Forelimb muscle (tissue), 1 donor: Measurements from ENCODE around the gene DEK. TPM values are rescaled to one million over a fixed set of nuclear protein-coding genes. Genes with fewer than 3 reads are reported as not detected.

Experiments
- DNase-seq: peaks from one replicate; pipeline ENCODE4 v3.0.0-alpha.2; 2013; ENCODE audit warnings: low read depth
- polyA plus RNA-seq: library from polyadenylated mRNA; unstranded; fragments of 120-200 nt; gene quantifications from one replicate; pipeline ENCODE4 v1.2.1, GENCODE V29; 2013; ENCODE audit not compliant: insufficient read length

The DEK gene
- polyA plus RNA-seq, 1 donor = 105 TPM

DNA sequence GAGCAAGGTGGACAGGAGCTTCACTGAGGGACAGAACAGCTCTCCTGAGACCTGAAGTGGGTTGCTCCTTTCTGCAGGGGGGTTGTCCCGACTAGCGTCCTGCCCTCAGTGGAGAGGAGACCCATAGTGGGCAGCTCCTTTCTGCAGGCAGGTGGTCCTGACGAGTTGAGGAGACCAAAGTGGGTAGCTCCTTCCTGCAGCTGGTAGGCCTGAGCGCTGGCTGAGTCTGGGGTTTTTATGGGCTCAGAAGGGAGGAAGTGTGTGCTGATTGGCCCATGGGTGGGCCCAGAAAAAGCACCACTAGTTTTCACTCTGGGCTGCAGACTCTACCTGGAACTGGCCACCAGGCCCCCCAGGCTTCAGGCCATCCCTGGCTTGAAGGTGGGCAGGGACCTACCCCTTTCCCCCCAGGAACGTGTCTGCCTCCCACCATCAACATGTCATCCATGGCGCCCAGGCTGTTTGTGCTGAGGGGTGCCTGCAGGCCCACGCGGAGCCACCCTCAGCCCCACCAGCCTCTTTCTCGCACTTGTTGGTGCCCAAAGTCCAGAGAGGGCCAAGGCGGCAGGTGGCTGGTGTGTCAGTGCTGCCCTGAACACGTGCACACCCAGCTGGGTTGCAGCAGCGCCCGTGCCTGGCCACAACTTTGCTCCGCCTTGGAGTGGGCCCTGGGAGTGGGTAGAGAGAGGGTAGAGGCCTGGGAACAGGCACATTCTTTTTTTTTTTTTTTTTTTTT lies 1.6 kb upstream of the DEK start:
- DNase-seq = no peak

DNA sequence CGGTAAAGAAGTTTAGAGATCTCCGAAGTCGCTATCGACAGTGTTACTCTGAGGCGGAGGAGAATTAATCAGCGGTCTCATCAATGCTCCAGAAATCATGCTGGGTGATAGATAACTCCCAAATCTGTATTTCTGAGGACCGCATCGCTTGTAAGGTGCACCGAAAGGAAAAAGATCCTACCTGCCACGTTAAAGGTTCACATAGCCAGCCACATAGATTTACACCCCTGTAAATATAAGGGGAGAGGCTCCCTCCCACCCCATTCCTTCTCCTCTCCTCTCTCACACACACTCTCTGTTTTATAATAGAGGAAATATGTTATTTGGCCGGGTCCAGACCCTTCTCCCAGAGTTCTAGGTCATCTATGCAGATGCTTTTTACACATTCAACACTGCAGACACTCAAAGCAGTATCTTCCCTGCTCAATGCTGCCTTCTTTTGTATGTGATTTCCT lies 620 bp upstream of the DEK start:
- no peak for DNase-seq

DNA sequence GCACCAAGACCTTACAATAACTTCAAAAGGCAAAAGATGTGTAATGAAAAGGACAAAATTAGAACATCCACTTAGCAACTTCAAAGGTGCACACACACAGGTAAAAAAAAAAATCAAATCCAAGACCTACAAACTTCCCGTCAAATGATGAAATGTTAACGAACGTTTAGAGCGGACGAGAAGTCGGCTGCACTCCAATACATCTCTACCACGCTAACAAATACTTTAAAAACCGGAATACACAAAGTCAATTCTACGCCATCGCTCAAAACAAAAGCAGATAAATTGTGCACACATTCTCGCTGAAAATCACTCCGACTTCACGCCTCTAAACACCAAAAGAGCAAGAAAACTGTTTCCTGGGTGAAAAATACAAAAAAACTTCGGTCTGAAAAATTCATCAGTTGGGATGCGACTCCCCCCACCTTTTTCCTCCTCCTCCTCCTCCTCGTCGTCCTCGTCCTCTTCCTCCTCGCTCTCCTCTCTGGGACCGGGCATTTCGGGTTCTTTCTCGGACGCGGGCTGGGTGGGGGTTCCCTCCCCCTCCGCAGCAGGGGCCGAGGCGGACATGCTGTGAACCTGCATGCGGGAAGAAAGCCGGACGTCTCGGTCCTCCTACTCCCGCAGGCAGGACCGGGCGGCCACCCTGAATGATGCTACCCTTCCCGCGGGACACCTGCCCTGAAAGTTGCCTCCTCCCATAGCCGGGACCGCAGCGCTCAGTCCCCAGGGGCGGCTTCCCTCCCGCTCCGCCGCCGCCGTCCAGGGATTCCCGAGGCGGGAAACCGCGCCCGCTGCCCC lies 712 bp downstream of the DEK start:
- DNase-seq = no peak

DNA sequence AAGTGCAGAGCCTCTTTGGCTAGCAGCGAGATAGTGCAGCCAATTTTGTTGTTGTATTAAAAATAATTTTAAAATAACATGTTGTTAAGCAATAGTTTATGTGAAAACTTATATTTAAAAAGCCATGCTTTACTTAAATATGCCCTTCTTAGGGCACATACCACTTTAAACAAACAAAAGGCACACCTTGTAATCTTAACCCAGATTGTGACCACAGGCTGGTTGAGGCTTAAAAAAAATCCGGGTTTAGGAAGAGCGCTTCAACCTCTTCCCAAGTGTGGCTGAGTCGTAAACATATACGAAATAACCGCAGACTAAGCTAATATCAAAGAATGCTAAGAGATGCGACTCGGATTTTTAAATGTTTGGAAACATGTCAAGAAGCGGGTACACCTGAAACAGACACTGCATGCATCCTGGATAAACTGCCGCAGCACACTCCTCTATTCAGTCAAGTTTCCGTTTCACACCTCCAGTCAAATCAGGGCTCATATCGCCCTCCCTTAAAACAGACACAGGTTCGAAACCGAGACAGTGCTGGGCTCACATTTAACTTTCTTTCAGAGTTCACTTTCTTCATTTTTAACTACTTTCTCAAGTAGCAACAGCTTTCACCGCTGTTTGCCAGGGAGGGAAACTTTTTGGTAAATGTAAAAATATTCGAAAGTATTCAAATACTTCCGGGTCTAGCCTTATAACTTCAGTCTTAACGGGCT lies 1.5 kb downstream of the DEK start:
- no peak for DNase-seq

DNA sequence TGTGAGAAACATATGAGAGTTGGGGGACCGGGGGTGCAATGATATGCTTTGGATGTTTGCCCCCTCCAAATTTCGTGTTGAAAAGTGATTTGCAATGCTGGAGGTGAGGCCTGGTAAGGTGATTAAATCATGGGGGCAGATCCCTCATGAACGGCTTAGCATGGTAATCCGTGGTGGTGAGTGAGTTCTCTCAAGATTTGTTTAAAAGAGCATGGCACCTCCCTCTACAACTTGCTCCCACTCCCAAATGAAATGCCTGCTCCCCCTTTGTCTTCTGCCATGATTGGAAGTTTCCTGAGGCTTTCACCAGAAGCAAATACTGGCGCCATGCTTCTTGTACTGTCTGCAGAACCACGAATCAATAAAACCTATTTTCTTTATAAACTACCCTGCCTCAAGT lies 2.5 kb downstream of the DEK start:
- no peak for DNase-seq

DNA sequence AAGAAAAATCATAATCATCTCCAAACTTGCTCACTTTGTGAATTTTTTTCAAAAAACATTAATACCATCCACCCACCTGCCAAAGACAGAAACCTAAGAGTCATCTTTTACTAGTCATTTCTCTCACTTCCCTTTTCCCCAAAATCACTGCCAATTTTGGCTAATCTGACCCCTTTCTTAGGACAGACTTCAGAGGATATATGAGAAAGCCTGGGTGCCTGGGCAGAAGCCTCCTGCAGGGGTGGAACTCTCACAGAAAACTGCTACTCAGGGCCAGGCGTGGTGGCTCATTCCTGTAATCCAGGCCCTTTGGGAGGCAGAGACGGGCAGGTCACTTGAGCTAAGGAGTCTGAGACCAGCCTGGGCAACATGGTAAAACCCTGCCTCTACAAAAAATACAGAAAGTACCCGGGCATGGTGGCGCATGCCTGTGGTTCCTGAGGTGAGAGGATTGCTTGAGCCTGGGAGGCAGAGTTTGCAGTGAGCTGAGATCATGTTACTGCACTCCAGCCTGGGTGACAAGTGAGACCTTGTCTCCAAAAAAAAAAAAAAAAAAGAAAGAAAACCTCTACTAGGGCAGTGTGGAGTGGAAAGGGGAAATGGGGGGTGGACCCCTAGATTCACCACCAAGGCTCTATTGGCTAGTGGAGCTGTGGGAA lies 3.8 kb downstream of the DEK start:
- no peak for DNase-seq

DNA sequence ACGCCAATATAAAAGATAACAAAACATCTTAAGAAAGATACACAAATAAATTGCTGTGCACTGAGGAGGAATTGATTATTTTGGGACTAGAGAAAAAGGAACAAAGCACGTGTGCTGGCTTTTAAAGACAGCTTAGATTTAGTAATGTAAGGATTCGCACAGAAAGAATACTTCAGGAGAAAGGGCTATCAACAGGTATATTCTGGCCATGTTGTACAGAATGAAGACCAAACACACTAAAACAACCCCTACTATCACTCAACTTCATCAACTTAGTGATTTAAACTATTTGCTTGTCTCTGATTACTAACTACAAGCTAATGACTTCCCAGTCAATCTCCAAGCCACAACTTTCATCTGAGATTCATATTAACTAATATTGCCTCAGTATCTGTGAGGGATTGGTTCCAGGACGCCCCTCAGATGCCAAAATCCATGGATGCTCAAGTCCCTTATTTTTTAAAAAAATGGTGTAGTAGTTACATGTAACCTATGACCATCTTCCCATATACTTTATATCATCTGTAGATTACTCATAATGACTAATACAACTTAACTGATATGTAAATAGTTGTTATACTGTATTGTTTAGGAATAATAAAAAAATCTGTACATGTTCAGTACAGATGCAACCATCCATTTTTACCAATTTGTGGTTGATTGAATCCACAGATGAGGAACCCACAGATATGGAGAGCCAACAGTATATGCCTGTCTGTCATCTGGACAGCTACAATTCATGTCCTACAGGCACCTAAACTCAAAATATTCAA lies 4.5 kb downstream of the DEK start:
- no peak for DNase-seq

DNA sequence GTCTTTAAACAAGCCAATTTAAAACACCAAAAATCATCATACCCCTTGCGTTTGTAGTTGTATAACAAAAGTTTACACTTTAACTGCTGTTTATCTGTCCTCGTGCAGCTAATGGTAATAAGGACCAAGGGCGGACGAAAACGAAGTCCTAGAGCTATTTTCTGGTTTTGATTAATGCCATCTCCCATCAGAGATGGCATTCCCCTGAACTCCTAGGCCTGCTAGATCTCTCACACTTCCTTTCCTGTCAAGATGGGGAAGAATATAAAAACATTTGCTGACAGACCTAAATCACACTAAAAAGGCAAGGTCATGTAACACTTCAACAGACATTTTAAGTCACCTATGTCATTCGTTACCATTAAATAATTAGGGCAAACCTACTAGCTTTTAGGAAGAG lies 9.5 kb downstream of the DEK start:
- no peak for DNase-seq

DNA sequence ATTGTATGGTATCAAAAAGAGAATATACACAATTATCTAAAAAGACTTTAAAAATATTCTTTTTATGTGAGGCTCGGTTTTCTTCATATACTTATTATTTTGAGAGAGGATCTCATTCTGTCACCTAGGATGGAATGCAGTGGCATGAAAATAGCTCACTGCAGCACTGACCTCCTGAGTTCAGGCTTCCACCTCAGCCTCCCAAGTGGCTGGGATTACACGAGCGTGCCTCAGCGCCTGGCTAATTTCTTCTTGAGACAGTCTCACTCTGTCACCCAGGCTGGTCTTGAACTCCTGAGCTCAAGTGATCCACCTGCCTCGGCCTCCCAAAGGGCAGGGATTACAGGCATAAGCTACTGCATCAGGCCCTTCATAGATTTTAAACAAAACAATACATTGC lies 10.7 kb downstream of the DEK start:
- no peak for DNase-seq

DNA sequence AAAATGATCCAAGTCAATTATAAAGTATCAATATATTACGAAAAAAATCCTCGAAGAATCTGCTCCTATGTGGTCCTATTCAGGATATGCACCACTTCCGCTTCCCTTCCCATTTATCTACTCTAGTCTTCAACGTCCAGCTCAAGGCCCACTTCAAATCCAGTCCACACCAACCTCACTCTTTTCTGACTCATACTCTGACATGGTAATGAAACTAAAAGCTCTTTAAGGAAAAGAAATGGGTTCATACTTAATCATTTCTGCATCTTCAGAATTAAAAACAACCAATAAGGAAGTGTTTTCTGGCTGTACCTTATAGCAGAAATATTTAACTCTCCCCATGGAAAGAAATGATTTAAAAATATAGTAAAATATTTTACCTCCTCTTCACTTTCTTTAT lies 15.1 kb downstream of the DEK start:
- DNase-seq = no peak

DNA sequence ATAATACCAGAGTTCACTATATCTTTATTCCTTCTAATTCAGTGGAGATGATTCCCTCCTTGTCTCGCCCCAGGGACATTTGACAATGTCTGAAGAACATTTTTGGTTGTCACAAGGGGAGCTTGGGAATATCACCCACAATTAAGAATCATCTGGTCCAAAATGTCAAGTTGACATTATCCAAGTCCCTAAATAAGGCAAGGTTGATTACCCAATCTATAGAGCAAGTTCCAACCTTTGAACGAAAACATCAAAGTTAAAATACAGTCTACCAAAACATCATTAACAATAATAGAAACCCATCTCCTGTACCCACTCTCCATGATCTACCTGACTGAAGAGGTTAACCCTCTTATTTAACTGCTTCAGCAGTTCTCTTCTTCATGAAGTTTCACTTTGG lies 15.6 kb downstream of the DEK start:
- no peak for DNase-seq

DNA sequence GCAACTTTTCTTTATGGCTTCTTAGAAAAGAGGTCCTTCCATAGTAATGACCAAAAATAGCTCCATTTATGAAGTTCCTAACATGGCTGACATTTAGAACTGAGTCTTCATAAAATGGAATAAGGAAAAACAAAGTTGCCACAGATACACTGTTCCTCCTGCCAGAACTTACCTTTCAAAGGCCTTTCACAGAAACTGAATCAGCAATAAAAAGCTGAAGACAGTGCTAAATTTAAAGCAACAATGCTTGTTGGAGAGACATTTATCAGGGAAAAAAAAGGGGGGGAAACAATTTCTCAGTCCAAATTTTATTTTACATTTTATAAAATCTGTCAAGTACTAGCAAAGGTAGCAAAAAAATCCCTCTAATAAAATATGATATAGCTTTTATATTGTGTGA lies 17.3 kb downstream of the DEK start:
- DNase-seq = no peak

DNA sequence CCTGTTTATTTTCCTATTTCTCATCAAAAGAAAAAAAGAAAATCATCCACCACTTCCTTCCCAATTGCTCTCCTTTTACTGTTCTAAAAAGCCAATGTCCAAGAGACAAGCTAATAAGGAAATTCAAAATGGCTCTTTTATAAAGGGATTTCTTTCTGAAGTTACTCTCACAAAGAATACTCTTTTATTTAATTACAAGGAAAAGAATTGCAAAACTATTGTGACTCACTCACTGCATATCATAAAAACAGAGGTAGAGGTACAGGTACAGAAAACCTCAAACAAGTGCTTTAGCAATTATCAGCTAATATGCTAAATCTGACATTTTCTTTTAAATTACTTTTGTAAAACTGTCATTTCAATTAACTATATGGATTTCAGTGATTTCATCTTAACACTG lies 18.1 kb downstream of the DEK start:
- no peak for DNase-seq

DNA sequence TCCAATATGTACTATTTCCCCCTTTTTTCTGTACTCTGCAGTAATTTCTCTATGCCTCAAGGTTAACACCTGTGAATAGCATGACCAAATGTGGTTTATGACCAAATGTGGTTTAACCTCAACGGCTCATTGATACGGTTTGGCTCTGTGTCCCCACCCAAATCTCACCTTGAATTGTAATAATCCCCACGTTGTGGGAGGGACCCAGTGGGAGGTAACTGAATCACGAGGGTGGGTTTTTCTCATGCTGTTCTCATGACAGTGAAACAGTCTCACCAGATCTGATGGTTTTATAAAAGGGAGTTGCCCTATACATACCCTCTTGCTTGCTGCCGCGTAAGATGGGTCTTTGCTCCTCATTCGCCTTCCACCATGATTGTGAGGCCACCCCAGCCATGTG lies 18.7 kb downstream of the DEK start:
- no peak for DNase-seq

DNA sequence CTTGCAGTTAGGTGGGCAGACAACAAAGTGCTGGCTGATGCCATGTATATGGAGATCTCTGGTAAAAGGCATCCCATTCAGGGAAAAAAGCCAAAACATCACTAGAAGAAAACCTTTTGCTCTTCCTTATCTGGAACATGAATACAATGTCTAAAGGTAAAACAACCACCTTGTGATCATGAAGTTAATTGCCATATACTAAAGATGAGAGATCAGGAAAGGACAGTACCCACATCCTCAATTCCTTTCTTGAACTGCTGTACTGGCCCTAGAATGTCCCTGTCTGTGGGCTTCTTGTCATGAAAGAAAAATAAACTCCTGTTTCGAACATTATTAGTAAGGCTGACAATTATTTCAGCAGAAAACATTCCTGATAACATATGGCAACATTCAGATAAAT lies 19.3 kb downstream of the DEK start:
- DNase-seq = no peak

DNA sequence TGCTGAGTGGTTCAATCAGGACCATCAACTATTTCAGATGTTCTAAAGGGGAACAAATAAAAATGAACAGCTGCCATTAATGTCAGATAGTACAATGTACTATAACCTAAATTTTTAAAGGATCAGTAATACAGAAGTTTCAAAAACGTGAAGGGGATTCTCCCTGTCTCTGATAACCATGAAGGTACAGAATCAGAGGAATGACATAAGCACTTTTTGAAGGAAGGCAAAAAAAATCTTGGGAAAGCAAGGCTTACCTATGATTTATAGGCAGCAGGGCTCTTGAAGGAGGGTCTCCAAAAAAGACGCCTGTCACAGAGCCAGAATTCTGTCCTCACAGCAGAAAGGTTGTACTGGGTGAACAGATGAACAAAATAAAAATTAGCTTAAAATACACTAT lies 20.1 kb downstream of the DEK start:
- DNase-seq = no peak

DNA sequence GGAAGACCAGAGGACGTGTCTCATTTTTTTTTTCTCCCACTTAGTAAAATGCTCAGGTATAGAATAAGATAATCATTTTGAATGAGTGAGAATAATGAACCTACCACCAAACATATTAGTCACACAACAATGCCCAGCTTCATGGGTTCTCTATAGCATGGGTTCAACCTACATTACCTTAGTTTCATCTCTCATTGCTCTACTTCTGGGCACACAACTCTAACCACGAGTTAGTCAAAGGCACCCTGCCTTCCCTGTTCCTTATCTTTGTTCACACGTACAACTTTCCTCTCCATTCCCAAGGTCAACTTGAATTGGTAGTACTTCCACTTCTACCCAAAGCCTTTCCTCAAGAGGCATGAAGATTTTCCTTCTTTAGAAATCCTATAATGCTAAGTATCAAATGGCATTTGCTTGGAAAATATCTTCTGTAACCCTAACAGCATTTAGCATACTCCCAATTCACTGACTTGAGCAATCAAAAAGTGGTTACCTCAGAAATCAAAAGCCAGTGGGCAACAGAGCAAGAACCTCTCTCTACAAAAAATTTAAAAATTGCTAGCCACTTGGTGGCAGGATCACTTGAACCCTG lies 20.9 kb downstream of the DEK start:
- no peak for DNase-seq

DNA sequence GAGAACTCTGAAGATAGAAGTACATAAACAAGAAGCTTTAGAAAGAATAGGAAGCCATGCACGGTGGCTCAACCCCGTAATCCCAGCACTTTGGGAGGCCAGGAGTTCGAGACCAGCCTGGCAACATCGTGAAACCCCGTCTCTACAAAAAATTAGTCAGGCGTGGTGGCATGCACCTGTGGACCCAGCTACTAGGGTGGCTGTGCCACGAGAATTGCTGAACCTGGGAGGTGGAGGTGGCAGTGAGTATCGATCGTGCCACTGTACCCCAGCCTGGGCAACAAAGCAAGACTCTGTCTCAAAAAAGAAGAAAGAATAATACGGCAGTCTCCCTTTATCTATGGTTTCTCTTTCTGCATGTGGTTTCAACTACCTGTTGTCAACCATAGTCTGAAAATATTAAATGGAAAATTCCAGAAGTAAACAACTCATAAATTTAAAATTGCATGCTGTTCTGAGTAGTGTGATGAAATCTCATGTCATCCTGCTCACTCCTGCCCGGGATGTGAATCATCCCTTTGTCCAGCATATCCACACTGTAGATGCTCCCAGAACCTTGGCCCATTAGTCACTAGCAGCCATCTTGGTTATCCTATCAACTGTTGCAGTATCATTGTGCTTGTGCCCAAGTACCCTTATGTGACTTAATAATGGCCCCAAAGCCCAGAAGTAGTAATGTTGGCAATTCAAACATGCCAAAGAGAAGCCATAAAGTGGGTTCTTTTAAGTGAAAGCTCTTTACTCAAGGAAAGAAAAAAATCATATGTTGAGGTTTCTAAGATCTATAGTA lies 22.1 kb downstream of the DEK start:
- DNase-seq = no peak

DNA sequence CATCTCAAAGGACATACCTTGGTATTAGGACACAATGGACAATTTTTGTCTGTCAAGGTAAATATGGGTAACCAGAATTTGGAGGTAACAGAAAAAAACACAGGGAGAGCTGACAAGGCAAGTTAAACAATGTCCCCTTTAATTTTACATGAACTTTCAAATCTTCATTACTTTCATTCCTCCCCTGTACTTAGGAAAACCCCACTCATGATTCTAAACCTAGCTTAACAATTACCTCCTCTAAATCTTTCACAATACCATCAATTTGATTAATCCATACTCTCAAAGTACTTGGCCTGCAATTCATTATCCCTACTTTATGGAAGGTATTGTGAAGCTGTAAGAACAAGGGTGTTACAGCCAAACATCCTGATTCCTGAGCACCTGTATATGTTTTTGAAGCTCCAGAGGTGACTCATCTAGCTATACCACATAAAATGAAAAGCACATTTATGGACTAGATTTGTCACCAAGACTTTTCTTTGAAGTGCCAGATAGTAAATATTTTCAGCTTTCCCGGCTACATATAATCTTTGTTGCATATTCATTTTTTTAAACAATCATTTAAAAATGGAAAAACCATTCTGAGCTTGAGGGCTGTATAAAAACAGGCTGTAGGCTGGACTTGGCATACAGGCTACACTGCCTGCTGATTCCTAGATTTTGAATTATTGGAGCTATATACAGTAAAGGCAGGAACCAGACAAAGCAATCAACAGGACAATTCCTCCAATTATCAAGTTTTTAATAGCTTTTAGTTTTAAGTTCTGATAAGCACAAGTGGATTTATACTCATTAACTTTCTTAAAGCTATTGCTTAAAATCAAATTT lies 22.9 kb downstream of the DEK start:
- DNase-seq = no peak
